ENCODE results near the gene RXRG. TPM values are rescaled to one million over a fixed set of nuclear protein-coding genes. Genes with fewer than 3 reads are reported as not detected.

RXRG gene
- polyA plus RNA-seq, 1 donor from 2014 or later, result 0.78 TPM

DNA sequence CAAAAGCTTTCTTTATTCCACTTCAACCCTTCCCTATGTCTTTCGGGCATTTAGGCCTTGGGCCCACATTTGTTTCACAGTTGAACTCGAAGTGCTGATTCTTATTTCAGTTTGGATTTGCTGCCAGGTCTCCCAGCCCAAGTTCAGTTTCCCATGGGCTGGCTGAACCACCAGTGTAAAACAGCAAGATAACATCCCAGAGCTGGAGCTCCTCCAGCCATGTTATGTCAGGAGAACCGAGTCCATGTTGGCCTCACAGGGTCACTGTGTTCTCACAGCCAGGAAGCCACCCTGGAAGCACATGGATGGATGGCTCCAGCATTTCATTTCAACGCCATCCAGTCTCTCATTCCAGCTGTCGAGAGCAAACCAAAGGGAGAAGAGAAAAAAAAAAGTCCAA is 45.2 kb upstream of the RXRG start:
- H3K79me2 ChIP-seq (replicated peaks; ENCODE audit: insufficient read depth, low read length), result no peaks in the 10 kb centered on the region
- H3K27ac ChIP-seq (ENCODE audit: low read length), result no peak overlapping the region
- H3K36me3 ChIP-seq (ENCODE audit: insufficient read depth, low read length), result no peaks in the 10 kb centered on the region
- no peak overlapping the region for H3K4me3 ChIP-seq (ENCODE audit: low read length)
- TF ChIP-seq EZH2 (IDR thresholded peaks at IDR 0.05; ENCODE audit: borderline replicate concordance, insufficient read depth, low read length, poor library complexity, severe bottlenecking) (no peak), SMC3 (conservative IDR thresholded peaks at IDR 0.05; ENCODE audit: poor library complexity) (no peak), EP300 (conservative IDR thresholded peaks at IDR 0.05; ENCODE audit: poor library complexity, severe bottlenecking) (no peak), RAD21 (conservative IDR thresholded peaks at IDR 0.05) (no peak), MXI1 (conservative IDR thresholded peaks at IDR 0.05; ENCODE audit: poor library complexity, severe bottlenecking) (no peak), TAF1 (IDR thresholded peaks at IDR 0.05; ENCODE audit: low read depth) (no peak)
- TF ChIP-seq, protein P1, sequence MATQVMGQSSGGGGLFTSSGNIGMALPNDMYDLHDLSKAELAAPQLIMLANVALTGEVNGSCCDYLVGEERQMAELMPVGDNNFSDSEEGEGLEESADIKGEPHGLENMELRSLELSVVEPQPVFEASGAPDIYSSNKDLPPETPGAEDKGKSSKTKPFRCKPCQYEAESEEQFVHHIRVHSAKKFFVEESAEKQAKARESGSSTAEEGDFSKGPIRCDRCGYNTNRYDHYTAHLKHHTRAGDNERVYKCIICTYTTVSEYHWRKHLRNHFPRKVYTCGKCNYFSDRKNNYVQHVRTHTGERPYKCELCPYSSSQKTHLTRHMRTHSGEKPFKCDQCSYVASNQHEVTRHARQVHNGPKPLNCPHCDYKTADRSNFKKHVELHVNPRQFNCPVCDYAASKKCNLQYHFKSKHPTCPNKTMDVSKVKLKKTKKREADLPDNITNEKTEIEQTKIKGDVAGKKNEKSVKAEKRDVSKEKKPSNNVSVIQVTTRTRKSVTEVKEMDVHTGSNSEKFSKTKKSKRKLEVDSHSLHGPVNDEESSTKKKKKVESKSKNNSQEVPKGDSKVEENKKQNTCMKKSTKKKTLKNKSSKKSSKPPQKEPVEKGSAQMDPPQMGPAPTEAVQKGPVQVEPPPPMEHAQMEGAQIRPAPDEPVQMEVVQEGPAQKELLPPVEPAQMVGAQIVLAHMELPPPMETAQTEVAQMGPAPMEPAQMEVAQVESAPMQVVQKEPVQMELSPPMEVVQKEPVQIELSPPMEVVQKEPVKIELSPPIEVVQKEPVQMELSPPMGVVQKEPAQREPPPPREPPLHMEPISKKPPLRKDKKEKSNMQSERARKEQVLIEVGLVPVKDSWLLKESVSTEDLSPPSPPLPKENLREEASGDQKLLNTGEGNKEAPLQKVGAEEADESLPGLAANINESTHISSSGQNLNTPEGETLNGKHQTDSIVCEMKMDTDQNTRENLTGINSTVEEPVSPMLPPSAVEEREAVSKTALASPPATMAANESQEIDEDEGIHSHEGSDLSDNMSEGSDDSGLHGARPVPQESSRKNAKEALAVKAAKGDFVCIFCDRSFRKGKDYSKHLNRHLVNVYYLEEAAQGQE (IDR thresholded peaks at IDR 0.05; ENCODE audit: borderline replicate concordance), result no peak
- TF ChIP-seq, protein P2, sequence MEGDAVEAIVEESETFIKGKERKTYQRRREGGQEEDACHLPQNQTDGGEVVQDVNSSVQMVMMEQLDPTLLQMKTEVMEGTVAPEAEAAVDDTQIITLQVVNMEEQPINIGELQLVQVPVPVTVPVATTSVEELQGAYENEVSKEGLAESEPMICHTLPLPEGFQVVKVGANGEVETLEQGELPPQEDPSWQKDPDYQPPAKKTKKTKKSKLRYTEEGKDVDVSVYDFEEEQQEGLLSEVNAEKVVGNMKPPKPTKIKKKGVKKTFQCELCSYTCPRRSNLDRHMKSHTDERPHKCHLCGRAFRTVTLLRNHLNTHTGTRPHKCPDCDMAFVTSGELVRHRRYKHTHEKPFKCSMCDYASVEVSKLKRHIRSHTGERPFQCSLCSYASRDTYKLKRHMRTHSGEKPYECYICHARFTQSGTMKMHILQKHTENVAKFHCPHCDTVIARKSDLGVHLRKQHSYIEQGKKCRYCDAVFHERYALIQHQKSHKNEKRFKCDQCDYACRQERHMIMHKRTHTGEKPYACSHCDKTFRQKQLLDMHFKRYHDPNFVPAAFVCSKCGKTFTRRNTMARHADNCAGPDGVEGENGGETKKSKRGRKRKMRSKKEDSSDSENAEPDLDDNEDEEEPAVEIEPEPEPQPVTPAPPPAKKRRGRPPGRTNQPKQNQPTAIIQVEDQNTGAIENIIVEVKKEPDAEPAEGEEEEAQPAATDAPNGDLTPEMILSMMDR (IDR thresholded peaks at IDR 0.05; ENCODE audit: poor library complexity, severe bottlenecking), result no peak
- H2AFZ ChIP-seq (ENCODE audit: low read depth, low read length), result no peak overlapping the region
- H4K20me1 ChIP-seq (ENCODE audit: insufficient read depth), result no peaks in the 10 kb centered on the region
- H3K27me3 ChIP-seq (ENCODE audit: insufficient read depth, low read depth, low read length), result no peaks in the 10 kb centered on the region
- no peaks in the 10 kb centered on the region for H3K9me3 ChIP-seq (ENCODE audit: low read length)
- no peaks in the 10 kb centered on the region for H3K9me2 ChIP-seq (ENCODE audit: insufficient read depth, low read length)
- no peaks in the 10 kb centered on the region for H3F3A ChIP-seq (ENCODE audit: insufficient read depth, low read length, poor library complexity, severe bottlenecking)
- no peak overlapping the region for H3K4me2 ChIP-seq (ENCODE audit: low read length)
- no peak overlapping the region for H3K9ac ChIP-seq (ENCODE audit: low read length)

DNA sequence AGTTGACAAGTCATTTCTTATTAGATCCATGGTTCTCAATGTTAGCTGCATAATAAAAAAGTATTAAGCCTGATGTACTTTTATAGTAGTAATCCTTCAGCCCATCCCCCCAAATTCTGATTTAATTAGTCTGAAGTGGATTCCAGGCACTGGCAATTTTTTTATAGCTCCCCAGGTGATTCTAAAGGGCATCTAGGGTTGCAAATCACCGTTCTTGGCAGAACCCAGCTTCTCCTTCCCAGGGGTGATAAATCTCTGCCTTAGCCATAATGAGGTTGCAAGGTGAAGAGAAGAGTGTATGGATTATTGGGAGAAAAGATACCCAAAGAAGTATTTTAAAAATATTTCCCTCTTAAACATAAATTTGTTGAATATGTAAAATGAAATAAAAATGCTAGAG is 43.0 kb upstream of the RXRG start:
- H3K9me2 ChIP-seq (ENCODE audit: insufficient read depth, low read length), result no peaks in the 10 kb centered on the region
- H3K36me3 ChIP-seq (ENCODE audit: insufficient read depth, low read length), result no peaks in the 10 kb centered on the region
- H3K27ac ChIP-seq (ENCODE audit: low read length), result no peak overlapping the region
- H3K27me3 ChIP-seq (ENCODE audit: insufficient read depth, low read depth, low read length), result no peaks in the 10 kb centered on the region
- no peak overlapping the region for H3K4me2 ChIP-seq (ENCODE audit: low read length)
- H2AFZ ChIP-seq (ENCODE audit: low read depth, low read length), result no peak overlapping the region
- no peaks in the 10 kb centered on the region for H3K9me3 ChIP-seq (ENCODE audit: low read length)
- no peak overlapping the region for H3K9ac ChIP-seq (ENCODE audit: low read length)
- TF ChIP-seq EZH2 (IDR thresholded peaks at IDR 0.05; ENCODE audit: borderline replicate concordance, insufficient read depth, low read length, poor library complexity, severe bottlenecking), result no peak
- no peaks in the 10 kb centered on the region for H3F3A ChIP-seq (ENCODE audit: insufficient read depth, low read length, poor library complexity, severe bottlenecking)
- no peaks in the 10 kb centered on the region for H3K79me2 ChIP-seq (replicated peaks; ENCODE audit: insufficient read depth, low read length)
- no peak overlapping the region for H3K4me3 ChIP-seq (ENCODE audit: low read length)
- no peaks in the 10 kb centered on the region for H4K20me1 ChIP-seq (ENCODE audit: insufficient read depth)

DNA sequence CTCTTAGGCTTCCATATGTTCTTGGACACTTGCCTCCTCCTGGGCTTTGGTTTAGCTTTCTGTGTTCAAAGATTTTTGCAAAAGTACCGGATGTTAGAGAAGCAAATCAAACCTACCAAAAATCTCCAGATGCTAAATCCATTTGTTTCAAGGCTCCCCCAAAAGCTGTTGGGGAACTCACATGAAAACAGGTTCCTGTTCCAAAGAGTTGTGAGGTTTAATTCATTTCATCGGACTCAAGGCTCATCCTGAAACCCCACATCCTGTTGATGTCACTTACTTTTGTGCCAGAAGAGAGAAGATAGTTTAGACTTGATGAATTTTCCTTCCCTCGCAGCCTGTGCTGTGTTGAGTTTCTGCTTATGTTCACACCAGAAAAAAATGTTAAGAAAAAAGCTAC is 41.7 kb upstream of the RXRG start:
- no peak for TF ChIP-seq EP300 (conservative IDR thresholded peaks at IDR 0.05; ENCODE audit: poor library complexity, severe bottlenecking)
- TF ChIP-seq RAD21 (conservative IDR thresholded peaks at IDR 0.05), result no peak
- TF ChIP-seq, protein P1 (IDR thresholded peaks at IDR 0.05; ENCODE audit: borderline replicate concordance), result no peak
- no peak for TF ChIP-seq TAF1 (IDR thresholded peaks at IDR 0.05; ENCODE audit: low read depth)
- no peak for TF ChIP-seq MXI1 (conservative IDR thresholded peaks at IDR 0.05; ENCODE audit: poor library complexity, severe bottlenecking)
- TF ChIP-seq, protein P2 (IDR thresholded peaks at IDR 0.05; ENCODE audit: poor library complexity, severe bottlenecking), result no peak
- no peak for TF ChIP-seq EZH2 (IDR thresholded peaks at IDR 0.05; ENCODE audit: borderline replicate concordance, insufficient read depth, low read length, poor library complexity, severe bottlenecking)
- no peak for TF ChIP-seq SMC3 (conservative IDR thresholded peaks at IDR 0.05; ENCODE audit: poor library complexity)
- no peak for TF ChIP-seq POLR2AphosphoS5 (IDR thresholded peaks at IDR 0.05)

More for the DNA sequence above, 41.7 kb upstream of the RXRG start:
- Histone ChIP-seq H3F3A (ENCODE audit: insufficient read depth, low read length, poor library complexity, severe bottlenecking) (no peaks in the 10 kb centered on the region), H3K4me2 (ENCODE audit: low read length) (no peak overlapping the region), H2AFZ (ENCODE audit: low read depth, low read length) (no peak overlapping the region), H4K20me1 (ENCODE audit: insufficient read depth) (no peaks in the 10 kb centered on the region), H3K36me3 (ENCODE audit: insufficient read depth, low read length) (no peaks in the 10 kb centered on the region), H3K79me2 (replicated peaks; ENCODE audit: insufficient read depth, low read length) (no peaks in the 10 kb centered on the region), H3K9me2 (ENCODE audit: insufficient read depth, low read length) (no peaks in the 10 kb centered on the region), H3K9ac (ENCODE audit: low read length) (no peak overlapping the region), H3K27me3 (ENCODE audit: insufficient read depth, low read depth, low read length) (no peaks in the 10 kb centered on the region), H3K27ac (ENCODE audit: low read length) (no peak overlapping the region), H3K4me3 (ENCODE audit: low read length) (no peak overlapping the region), H3K9me3 (ENCODE audit: low read length) (no peaks in the 10 kb centered on the region)
